ENCODE data around the gene RFTN1.

RFTN1 gene

DNA sequence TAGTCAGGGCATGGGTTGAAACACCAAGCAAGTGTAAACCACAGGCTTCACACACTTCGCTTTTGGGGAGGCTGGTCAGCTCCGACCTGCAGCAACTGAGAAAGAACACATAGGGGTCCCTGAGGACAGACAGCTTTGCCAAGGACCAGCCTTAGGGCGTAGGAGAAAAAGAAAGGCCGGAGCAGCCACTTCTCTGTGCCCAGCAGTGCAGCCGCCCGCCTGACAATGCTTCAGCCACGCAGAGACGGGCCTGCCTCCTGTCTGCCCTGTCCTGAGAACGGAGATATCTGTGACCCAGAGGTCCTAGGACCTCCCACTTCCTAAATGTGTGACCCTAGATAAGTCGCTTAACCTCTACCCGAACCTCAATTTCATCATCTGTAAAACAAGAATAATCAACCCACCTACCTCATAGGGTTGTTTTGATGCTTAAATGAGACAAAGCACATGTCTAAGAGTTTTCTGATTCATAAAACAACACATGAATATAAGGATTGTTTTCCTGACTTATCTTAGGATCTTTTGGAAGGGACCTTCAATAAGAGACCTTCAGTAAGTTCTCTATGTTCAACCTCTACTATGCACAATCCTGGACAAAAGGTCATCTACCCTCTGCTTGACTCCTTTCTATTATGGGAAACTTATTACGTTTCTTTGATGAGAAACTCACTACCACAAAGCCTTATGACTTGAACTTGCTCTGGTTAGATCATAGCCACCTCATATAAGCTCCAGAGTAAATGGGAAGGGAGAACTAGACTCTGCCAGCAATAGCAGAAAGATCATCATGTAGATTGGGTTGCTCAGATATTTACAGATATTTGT is 32.9 kb upstream of the RFTN1 start:
- Histone ChIP-seq H3K9ac (ENCODE audit: low read depth in 1 of 2, low read length in 2 of 2) (no peak overlapping the region), H3K4me1 (ENCODE audit: control insufficient read depth in 1 of 2, insufficient read depth in 2 of 2, low read length in 2 of 2) (no peaks in the 10 kb centered on the region), H3K9me3 (ENCODE audit: control insufficient read depth in 1 of 2, low read length in 2 of 2) (no peaks in the 10 kb centered on the region), H3K4me3 (ENCODE audit: low read depth in 1 of 2, low read length in 2 of 2) (no peak overlapping the region), H3K27me3 (ENCODE audit: control insufficient read depth in 1 of 2, insufficient read depth in 2 of 2, low read length in 2 of 2) (no peaks in the 10 kb centered on the region), H3K36me3 (ENCODE audit: control insufficient read depth in 1 of 2, insufficient read depth in 2 of 2, low read length in 2 of 2) (no peaks in the 10 kb centered on the region), H3K27ac (ENCODE audit: low read depth, low read length) (no peak overlapping the region)

DNA sequence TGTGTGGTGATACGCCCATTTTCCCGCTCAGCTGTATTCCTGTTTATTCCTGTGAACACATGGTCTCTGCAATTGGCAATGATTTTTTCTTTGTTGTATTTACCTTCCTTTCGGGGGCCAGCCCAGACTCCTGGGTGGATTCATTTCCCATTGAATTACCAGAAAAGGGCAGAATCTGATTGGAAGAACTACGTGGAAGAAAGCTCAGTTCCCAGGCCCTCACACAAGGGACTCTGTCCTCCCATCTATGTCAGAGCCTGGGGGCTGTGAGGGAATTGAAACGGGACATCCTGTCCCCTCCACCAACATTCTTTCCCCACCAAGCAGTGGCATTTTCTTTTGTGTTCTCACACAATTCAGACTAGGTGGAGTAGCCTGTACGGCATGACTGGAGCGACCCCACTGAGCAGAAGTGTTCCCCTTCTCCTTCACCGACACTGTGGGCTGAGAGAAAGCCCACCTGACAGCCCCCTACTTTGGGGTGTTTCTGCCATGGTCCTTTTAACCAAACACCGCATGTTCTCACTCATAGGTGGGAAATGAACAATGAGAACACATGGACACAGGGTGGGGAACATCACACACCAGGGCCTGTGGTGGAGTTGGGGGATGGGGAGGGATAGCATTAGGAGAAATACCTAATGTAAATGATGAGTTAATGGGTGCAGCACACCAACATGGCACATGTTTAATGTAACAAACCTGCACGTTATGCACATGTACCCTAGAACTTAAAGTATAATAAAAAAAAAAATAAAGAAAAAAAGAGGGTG is 32.1 kb upstream of the RFTN1 start:
- Histone ChIP-seq H3K9me3 (ENCODE audit: control insufficient read depth in 1 of 2, low read length in 2 of 2) (no peaks in the 10 kb centered on the region), H3K4me1 (ENCODE audit: control insufficient read depth in 1 of 2, insufficient read depth in 2 of 2, low read length in 2 of 2) (no peaks in the 10 kb centered on the region), H3K4me3 (ENCODE audit: low read depth in 1 of 2, low read length in 2 of 2) (no peak overlapping the region), H3K27me3 (ENCODE audit: control insufficient read depth in 1 of 2, insufficient read depth in 2 of 2, low read length in 2 of 2) (no peaks in the 10 kb centered on the region), H3K27ac (ENCODE audit: low read depth, low read length) (no peak overlapping the region), H3K36me3 (ENCODE audit: control insufficient read depth in 1 of 2, insufficient read depth in 2 of 2, low read length in 2 of 2) (no peaks in the 10 kb centered on the region), H3K9ac (ENCODE audit: low read depth in 1 of 2, low read length in 2 of 2) (no peak overlapping the region)

DNA sequence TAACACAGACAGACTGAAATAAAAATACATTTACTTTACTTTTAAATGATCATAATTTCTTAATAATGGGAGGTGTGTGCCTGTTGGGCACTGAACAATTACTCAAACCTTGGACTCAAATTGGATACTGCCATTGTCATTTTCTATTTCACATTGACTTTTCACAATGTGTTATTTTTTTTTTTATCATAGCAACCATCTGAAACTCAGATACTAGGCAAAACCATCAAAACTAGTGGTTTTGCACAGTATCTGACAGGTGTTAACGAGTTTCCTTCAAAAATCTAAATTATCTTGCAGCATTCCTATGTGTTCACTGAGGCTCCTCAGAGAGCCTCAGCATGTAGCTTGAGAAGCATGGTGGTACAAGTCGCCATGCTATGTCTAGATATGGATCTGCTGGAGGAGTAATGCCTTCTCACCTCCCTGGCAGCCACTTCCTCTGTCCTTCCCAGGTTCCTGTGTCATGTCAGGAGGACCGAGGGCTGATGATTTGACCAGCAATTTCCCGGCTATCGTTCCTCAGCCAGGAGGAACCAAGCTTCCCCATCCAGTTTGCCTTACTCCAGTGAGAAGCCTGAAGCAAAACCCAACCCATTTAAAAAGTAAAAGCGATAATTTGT is 29.9 kb upstream of the RFTN1 start:
- Histone ChIP-seq H3K4me1 (ENCODE audit: control insufficient read depth in 1 of 2, insufficient read depth in 2 of 2, low read length in 2 of 2) (no peaks in the 10 kb centered on the region), H3K4me3 (ENCODE audit: low read depth in 1 of 2, low read length in 2 of 2) (no peak overlapping the region), H3K27ac (ENCODE audit: low read depth, low read length) (no peak overlapping the region), H3K36me3 (ENCODE audit: control insufficient read depth in 1 of 2, insufficient read depth in 2 of 2, low read length in 2 of 2) (no peaks in the 10 kb centered on the region), H3K9me3 (ENCODE audit: control insufficient read depth in 1 of 2, low read length in 2 of 2) (no peaks in the 10 kb centered on the region), H3K9ac (ENCODE audit: low read depth in 1 of 2, low read length in 2 of 2) (no peak overlapping the region), H3K27me3 (ENCODE audit: control insufficient read depth in 1 of 2, insufficient read depth in 2 of 2, low read length in 2 of 2) (no peaks in the 10 kb centered on the region)

DNA sequence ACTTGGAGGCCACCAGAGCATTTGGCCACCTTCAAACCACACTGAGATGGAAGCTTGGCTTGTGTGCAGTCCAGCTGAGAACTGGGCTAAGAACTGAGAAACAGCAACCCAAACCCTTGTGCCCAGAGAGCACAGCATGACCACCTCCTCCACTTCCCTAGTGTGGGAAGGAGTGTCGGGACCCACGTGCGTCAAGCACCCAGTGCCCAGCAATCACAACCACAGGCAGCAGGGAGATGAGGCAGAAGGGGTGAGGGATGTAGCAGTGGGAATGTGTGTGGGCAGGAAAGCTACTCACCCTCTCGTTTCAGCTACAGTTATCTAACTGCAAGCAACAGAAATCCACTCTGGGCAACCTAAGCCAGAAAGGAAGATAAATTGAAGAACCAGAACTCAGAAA is 25.0 kb upstream of the RFTN1 start:
- no peak overlapping the region for H3K4me3 ChIP-seq (ENCODE audit: low read depth in 1 of 2, low read length in 2 of 2)
- H3K9me3 ChIP-seq (ENCODE audit: control insufficient read depth in 1 of 2, low read length in 2 of 2) = no peaks in the 10 kb centered on the region
- no peaks in the 10 kb centered on the region for H3K36me3 ChIP-seq (ENCODE audit: control insufficient read depth in 1 of 2, insufficient read depth in 2 of 2, low read length in 2 of 2)
- no peak overlapping the region for H3K9ac ChIP-seq (ENCODE audit: low read depth in 1 of 2, low read length in 2 of 2)
- no peaks in the 10 kb centered on the region for H3K4me1 ChIP-seq (ENCODE audit: control insufficient read depth in 1 of 2, insufficient read depth in 2 of 2, low read length in 2 of 2)
- H3K27me3 ChIP-seq (ENCODE audit: control insufficient read depth in 1 of 2, insufficient read depth in 2 of 2, low read length in 2 of 2) = no peaks in the 10 kb centered on the region
- H3K27ac ChIP-seq (ENCODE audit: low read depth, low read length) = no peak overlapping the region

DNA sequence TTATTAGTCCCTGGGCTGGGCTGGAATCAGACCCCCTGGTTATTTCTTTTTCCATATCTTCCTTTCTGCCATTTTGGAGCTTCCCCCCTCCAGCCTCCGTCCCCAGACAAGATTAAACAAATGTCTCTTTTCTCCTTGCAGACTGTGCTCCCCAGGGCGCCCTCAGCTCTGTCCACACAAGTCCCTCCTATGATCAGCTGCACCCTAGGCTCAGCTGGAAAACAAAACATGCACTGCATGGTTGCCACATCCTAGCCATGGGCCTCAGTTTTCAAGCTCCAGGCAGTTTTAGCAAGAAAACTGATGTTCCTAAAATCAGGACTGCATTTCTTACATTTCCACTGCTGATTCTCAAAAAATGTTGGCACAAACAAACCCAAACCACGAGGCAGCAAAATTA is 23.5 kb upstream of the RFTN1 start:
- H3K36me3 ChIP-seq (ENCODE audit: control insufficient read depth in 1 of 2, insufficient read depth in 2 of 2, low read length in 2 of 2) = no peaks in the 10 kb centered on the region
- H3K27me3 ChIP-seq (ENCODE audit: control insufficient read depth in 1 of 2, insufficient read depth in 2 of 2, low read length in 2 of 2) = no peaks in the 10 kb centered on the region
- H3K9me3 ChIP-seq (ENCODE audit: control insufficient read depth in 1 of 2, low read length in 2 of 2) = no peaks in the 10 kb centered on the region
- H3K9ac ChIP-seq (ENCODE audit: low read depth in 1 of 2, low read length in 2 of 2) = no peak overlapping the region
- no peak overlapping the region for H3K4me3 ChIP-seq (ENCODE audit: low read depth in 1 of 2, low read length in 2 of 2)
- H3K27ac ChIP-seq (ENCODE audit: low read depth, low read length) = no peak overlapping the region
- no peaks in the 10 kb centered on the region for H3K4me1 ChIP-seq (ENCODE audit: control insufficient read depth in 1 of 2, insufficient read depth in 2 of 2, low read length in 2 of 2)

DNA sequence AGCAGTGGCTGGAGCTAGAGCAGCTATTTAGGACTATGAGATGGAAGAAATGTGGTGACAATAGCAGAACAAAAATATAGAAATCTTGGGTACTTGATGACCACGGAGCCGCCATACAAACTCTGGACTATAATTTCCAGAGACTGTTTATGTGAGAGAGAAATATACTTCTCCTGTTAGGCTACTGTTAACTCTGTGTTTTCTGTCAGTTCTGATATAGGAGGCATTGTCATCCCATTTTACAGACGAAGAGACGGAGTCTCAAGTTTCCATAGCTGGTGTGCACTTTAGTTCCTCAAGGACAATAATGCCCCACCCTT is 22.8 kb upstream of the RFTN1 start:
- no peak overlapping the region for H3K27ac ChIP-seq (ENCODE audit: low read depth, low read length)
- H3K9me3 ChIP-seq (ENCODE audit: control insufficient read depth in 1 of 2, low read length in 2 of 2) = no peaks in the 10 kb centered on the region
- H3K4me1 ChIP-seq (ENCODE audit: control insufficient read depth in 1 of 2, insufficient read depth in 2 of 2, low read length in 2 of 2) = no peaks in the 10 kb centered on the region
- H3K9ac ChIP-seq (ENCODE audit: low read depth in 1 of 2, low read length in 2 of 2) = no peak overlapping the region
- no peaks in the 10 kb centered on the region for H3K27me3 ChIP-seq (ENCODE audit: control insufficient read depth in 1 of 2, insufficient read depth in 2 of 2, low read length in 2 of 2)
- no peak overlapping the region for H3K4me3 ChIP-seq (ENCODE audit: low read depth in 1 of 2, low read length in 2 of 2)
- H3K36me3 ChIP-seq (ENCODE audit: control insufficient read depth in 1 of 2, insufficient read depth in 2 of 2, low read length in 2 of 2) = no peaks in the 10 kb centered on the region

DNA sequence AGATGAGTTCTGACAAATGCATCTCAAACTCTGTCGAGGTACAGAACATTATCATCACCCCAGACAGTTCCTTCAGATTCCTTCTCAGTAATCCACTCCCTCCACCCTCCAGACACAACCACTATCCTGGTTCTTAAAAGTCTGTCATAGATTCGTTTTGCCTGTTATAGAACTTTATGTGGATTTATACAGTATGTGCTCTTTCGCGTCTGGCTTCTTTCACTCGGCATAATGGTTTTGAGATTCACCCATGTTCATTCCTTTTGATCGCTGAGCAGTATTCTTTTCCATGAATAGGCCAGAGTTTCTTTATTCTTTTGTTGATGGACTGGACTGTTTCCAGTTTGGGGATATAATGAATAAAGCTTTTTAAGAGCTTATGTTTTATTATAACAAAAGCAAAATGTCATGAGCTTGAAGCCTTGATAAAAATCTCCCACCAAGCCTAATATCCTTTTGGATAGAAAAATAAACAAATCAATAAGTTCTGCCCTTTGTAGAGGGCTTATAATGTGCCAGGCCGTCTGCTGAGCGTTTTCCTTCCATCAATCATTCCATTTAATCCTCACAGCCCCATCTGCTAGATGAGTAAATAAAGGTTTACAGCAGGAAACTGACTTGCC is 21.3 kb upstream of the RFTN1 start:
- H3K4me1 ChIP-seq (ENCODE audit: control insufficient read depth in 1 of 2, insufficient read depth in 2 of 2, low read length in 2 of 2) = no peaks in the 10 kb centered on the region
- no peak overlapping the region for H3K9ac ChIP-seq (ENCODE audit: low read depth in 1 of 2, low read length in 2 of 2)
- H3K9me3 ChIP-seq (ENCODE audit: control insufficient read depth in 1 of 2, low read length in 2 of 2) = no peaks in the 10 kb centered on the region
- no peak overlapping the region for H3K27ac ChIP-seq (ENCODE audit: low read depth, low read length)
- no peaks in the 10 kb centered on the region for H3K27me3 ChIP-seq (ENCODE audit: control insufficient read depth in 1 of 2, insufficient read depth in 2 of 2, low read length in 2 of 2)
- no peak overlapping the region for H3K4me3 ChIP-seq (ENCODE audit: low read depth in 1 of 2, low read length in 2 of 2)
- no peaks in the 10 kb centered on the region for H3K36me3 ChIP-seq (ENCODE audit: control insufficient read depth in 1 of 2, insufficient read depth in 2 of 2, low read length in 2 of 2)

DNA sequence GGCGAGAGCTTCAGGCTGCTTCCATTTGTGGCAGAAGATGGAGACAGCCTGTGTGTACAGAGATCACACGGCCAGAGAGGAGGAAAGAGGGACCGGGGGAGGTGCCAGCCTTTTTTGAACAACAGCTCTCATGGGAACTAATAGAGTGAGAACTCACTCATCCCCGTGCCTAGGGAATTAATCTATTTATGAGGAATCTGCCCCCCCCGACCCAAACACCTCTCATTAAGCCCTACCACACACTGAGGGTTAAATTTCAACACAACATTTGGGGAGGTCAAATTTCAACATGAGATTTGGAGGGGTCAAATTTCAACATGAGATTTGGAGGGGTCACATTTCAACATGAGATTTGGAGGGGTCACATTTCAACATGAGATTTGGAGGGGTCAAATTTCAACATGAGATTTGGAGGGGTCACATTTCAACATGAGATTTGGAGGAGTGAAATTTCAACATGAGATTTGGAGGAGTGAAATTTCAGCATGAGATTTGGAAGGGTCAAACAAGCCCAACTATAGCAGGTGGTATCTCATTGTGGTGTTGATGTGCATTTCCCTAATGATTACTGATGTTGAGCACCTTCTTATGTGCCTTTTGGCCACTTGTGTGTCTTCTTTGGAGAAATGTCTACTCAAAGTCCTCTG is 20.6 kb upstream of the RFTN1 start:
- Histone ChIP-seq H3K9ac (ENCODE audit: low read depth in 1 of 2, low read length in 2 of 2) (no peak overlapping the region), H3K36me3 (ENCODE audit: control insufficient read depth in 1 of 2, insufficient read depth in 2 of 2, low read length in 2 of 2) (no peaks in the 10 kb centered on the region), H3K9me3 (ENCODE audit: control insufficient read depth in 1 of 2, low read length in 2 of 2) (no peaks in the 10 kb centered on the region), H3K4me1 (ENCODE audit: control insufficient read depth in 1 of 2, insufficient read depth in 2 of 2, low read length in 2 of 2) (no peaks in the 10 kb centered on the region), H3K4me3 (ENCODE audit: low read depth in 1 of 2, low read length in 2 of 2) (no peak overlapping the region), H3K27ac (ENCODE audit: low read depth, low read length) (no peak overlapping the region), H3K27me3 (ENCODE audit: control insufficient read depth in 1 of 2, insufficient read depth in 2 of 2, low read length in 2 of 2) (no peaks in the 10 kb centered on the region)

DNA sequence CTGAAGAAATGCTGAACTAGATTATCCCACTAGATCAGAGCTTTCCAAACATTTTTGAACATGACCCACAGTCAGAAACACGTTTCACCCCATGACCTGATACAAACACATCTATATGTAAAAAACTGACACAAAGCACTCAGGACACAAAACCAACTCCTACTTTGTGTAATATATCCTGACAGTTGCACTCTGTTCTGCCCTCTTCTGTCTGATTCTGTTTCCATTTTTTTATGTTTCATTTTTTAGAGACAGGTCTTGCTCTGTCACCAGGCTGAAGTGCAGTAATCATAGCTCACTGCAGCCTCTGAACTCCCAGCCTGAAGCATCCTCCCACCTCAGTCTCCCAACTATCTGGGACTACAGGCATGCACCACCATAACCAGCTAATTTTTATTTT is 15.8 kb upstream of the RFTN1 start:
- Histone ChIP-seq H3K27me3 (ENCODE audit: control insufficient read depth in 1 of 2, insufficient read depth in 2 of 2, low read length in 2 of 2) (no peaks in the 10 kb centered on the region), H3K9me3 (ENCODE audit: control insufficient read depth in 1 of 2, low read length in 2 of 2) (no peaks in the 10 kb centered on the region), H3K4me1 (ENCODE audit: control insufficient read depth in 1 of 2, insufficient read depth in 2 of 2, low read length in 2 of 2) (no peaks in the 10 kb centered on the region), H3K9ac (ENCODE audit: low read depth in 1 of 2, low read length in 2 of 2) (no peak overlapping the region), H3K4me3 (ENCODE audit: low read depth in 1 of 2, low read length in 2 of 2) (no peak overlapping the region), H3K36me3 (ENCODE audit: control insufficient read depth in 1 of 2, insufficient read depth in 2 of 2, low read length in 2 of 2) (no peaks in the 10 kb centered on the region), H3K27ac (ENCODE audit: low read depth, low read length) (no peak overlapping the region)

Data from duodenal mucosa (tissue), 2 donors.